K562 (cell line): ENCODE data around the gene SCPEP1. TPM values are rescaled to one million over a fixed set of nuclear protein-coding genes. Genes with fewer than 3 reads are reported as not detected.

Source experiments
- ADNP ChIP-seq: fragments of 200-800 bp; sonication (Bioruptor generic); IDR thresholded peaks from 2 replicates; pipeline ENCODE4 v1.6.1; 2016; ENCODE audit warnings: missing genetic modification characterization, missing compliant biosample characterization
- BRD9 ChIP-seq: fragments of 450-650 bp; IDR thresholded peaks from 2 replicates; pipeline ENCODE4 v1.6.1; 2018; ENCODE audit warnings: low read depth; ENCODE audit not compliant: partially characterized antibody
- CREM ChIP-seq: IDR thresholded peaks from 2 replicates; pipeline ENCODE4 v1.6.1; 2014; ENCODE audit warnings: antibody characterized with exemption, low read depth
- HDAC1 ChIP-seq, 2 experiments: fragments of 450-650 bp; IDR thresholded peaks; 2 replicates each; pipeline ENCODE4 v1.6.1; 2016 to 2017; ENCODE audit warnings: inconsistent platforms in 1 of 2, mild to moderate bottlenecking in 1 of 2, moderate library complexity in 1 of 2
- HDAC6 ChIP-seq: IDR thresholded peaks from 2 replicates; pipeline ENCODE4 v1.6.1; 2012; ENCODE audit warnings: low read depth, mild to moderate bottlenecking, control low read depth, inconsistent platforms, low read length, moderate library complexity
- HIVEP1 ChIP-seq: fragments of 250-450 bp; sonication (Bioruptor Pico); IDR thresholded peaks from 2 replicates; pipeline ENCODE4 v1.4.0; 2020; ENCODE audit warnings: mild to moderate bottlenecking
- ILF3 ChIP-seq: fragments of 450-650 bp; IDR thresholded peaks from 2 replicates; pipeline ENCODE4 v1.6.1; 2018; ENCODE audit warnings: antibody characterized with exemption, mild to moderate bottlenecking, moderate library complexity, borderline replicate concordance
- MAFK ChIP-seq: IDR thresholded peaks from 2 replicates; pipeline ENCODE4 v1.6.1; 2011; ENCODE audit warnings: low read length, improper control_type of control experiment
- MBD2 ChIP-seq: sonication (generic); IDR thresholded peaks from 2 replicates; pipeline ENCODE4 v1.6.1; 2016; ENCODE audit warnings: low read depth, borderline replicate concordance
- PTTG1 ChIP-seq: fragments of 450-650 bp; IDR thresholded peaks from 2 replicates; pipeline ENCODE4 v1.6.1; 2016; ENCODE audit warnings: low read depth, mild to moderate bottlenecking, missing genetic modification characterization, missing compliant biosample characterization
- SMARCA4 ChIP-seq: fragments of 450-650 bp; IDR thresholded peaks from 2 replicates; pipeline ENCODE4 v1.6.1; 2016
- SREBF1 ChIP-seq: fragments of 150-350 bp; IDR thresholded peaks from 2 replicates; pipeline ENCODE4 v1.6.1; 2014; ENCODE audit warnings: antibody characterized with exemption, low read depth, low read length, borderline replicate concordance
- STAT5A ChIP-seq: IDR thresholded peaks from 2 replicates; pipeline ENCODE4 v1.6.1; 2012; ENCODE audit warnings: low read length, inconsistent platforms, borderline replicate concordance
- TCF7 ChIP-seq: sonication (generic); IDR thresholded peaks from 2 replicates; pipeline ENCODE4 v1.6.1; 2016; ENCODE audit warnings: antibody characterized with exemption, borderline replicate concordance
- ZNF165 ChIP-seq: fragments of 250-450 bp; sonication (Bioruptor Pico); IDR thresholded peaks from 2 replicates; pipeline ENCODE4 v1.4.0; 2020; ENCODE audit warnings: borderline replicate concordance
- ZNF589 ChIP-seq: fragments of 200-800 bp; sonication (Bioruptor generic); IDR thresholded peaks from 2 replicates; pipeline ENCODE4 v1.6.1; 2016; ENCODE audit warnings: low read depth, missing genetic modification characterization, missing compliant biosample characterization
- polyA plus RNA-seq, 8 experiments: library from polyadenylated mRNA; depleted of rRNA in 4 of 8; stranded (reverse) in 5 of 8; unstranded in 3 of 8; fragments of >200 nt; fragmentation: Nextera tagmentation in 2 of 8; fragmentation: Illumina TruSeq in 1 of 8; extraction: Ambion mirVana in 2 of 8; extraction: Trizol in 1 of 8; gene quantifications; 2 replicates each; pipeline versions ENCODE4 v1.2.1 to v1.2.3, GENCODE V29; 2011 to 2014; ENCODE audit warnings: inconsistent platforms in 1 of 8, missing spikeins in 1 of 8
- total RNA-seq, 7 experiments: library from RNA; depleted of rRNA in 6 of 7; stranded (reverse); fragments of >200 nt in 6 of 7; fragmentation: Illumina TruSeq in 2 of 7; extraction: Trizol in 2 of 7; gene quantifications; 2 replicates each; pipeline versions ENCODE4 v1.2.1 to v1.2.3, GENCODE V29; 2011 to 2021; ENCODE audit warnings: low replicate concordance in 1 of 7
- TF ChIP-seq, protein P1 (sequence below): sonication (generic); formaldehyde crosslinking; IDR thresholded peaks from 2 replicates; pipeline ENCODE4 v1.8.0; 2023; ENCODE audit warnings: missing genetic modification reagents, mild to moderate bottlenecking, borderline replicate concordance
- TF ChIP-seq, protein P2 (sequence below): sonication (generic); formaldehyde crosslinking; IDR thresholded peaks from 2 replicates; pipeline ENCODE4 v1.8.0; 2022; ENCODE audit warnings: mild to moderate bottlenecking, missing genetic modification reagents, borderline replicate concordance
- TF ChIP-seq, protein P3 (sequence below): fragments of 250-450 bp; sonication (Bioruptor Pico); IDR thresholded peaks from 2 replicates; pipeline ENCODE4 v1.8.0; 2021; ENCODE audit warnings: mild to moderate bottlenecking, moderate library complexity

Gene SCPEP1
- total and polyA plus RNA-seq, 9 of the 15 experiments (the other 6 are each of a cell fraction or from before 2014, with no cell fraction given), result 5.1 to 14.8 (median 7.2) TPM

DNA sequence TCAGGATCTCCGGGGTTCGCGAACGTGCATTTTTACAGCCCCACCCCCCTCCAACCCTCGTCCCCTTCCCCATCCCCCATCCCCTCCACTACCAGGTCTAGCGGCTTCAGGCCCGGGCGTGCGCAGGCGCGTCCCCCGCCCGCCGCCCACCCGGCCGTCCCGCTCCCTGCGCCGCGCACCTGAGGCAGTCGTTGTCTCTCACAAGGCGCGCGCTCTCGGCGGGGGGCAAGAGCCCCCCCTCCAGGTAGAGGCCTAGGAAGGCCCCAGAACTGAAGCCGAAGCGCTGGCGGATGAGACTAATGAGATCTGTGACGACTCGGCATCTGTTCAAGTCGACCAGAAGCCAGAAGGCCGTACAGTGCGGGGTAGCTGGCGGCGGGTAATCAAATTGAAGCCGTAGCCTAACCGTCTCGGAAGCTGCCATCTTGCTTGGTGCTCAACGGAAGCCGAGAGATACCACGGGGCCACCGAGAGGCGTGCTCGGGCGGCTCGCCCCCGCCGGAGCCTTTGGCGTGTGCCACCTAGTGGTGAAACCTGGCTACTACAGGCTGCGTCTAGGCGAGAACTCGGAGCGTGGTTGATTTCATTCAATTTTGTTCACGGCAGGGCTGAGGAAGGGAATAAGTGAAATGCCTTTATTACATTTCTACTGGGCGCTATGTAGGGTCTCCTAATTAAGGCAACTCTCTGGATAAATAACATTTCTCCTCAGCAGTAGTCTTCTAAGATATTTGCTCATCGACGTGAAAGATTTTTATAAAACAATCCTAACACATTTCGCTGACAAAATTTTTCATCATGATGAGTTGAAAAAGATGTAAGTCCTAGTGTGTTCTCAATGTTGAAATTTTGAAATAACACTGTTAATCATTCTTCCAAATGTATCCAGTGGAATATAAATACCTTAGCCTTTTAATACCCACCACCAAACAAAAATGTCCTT lies 17.1 kb upstream of the SCPEP1 start, which contains the start of gene COIL (continued):
- TF ChIP-seq, protein P1, sequence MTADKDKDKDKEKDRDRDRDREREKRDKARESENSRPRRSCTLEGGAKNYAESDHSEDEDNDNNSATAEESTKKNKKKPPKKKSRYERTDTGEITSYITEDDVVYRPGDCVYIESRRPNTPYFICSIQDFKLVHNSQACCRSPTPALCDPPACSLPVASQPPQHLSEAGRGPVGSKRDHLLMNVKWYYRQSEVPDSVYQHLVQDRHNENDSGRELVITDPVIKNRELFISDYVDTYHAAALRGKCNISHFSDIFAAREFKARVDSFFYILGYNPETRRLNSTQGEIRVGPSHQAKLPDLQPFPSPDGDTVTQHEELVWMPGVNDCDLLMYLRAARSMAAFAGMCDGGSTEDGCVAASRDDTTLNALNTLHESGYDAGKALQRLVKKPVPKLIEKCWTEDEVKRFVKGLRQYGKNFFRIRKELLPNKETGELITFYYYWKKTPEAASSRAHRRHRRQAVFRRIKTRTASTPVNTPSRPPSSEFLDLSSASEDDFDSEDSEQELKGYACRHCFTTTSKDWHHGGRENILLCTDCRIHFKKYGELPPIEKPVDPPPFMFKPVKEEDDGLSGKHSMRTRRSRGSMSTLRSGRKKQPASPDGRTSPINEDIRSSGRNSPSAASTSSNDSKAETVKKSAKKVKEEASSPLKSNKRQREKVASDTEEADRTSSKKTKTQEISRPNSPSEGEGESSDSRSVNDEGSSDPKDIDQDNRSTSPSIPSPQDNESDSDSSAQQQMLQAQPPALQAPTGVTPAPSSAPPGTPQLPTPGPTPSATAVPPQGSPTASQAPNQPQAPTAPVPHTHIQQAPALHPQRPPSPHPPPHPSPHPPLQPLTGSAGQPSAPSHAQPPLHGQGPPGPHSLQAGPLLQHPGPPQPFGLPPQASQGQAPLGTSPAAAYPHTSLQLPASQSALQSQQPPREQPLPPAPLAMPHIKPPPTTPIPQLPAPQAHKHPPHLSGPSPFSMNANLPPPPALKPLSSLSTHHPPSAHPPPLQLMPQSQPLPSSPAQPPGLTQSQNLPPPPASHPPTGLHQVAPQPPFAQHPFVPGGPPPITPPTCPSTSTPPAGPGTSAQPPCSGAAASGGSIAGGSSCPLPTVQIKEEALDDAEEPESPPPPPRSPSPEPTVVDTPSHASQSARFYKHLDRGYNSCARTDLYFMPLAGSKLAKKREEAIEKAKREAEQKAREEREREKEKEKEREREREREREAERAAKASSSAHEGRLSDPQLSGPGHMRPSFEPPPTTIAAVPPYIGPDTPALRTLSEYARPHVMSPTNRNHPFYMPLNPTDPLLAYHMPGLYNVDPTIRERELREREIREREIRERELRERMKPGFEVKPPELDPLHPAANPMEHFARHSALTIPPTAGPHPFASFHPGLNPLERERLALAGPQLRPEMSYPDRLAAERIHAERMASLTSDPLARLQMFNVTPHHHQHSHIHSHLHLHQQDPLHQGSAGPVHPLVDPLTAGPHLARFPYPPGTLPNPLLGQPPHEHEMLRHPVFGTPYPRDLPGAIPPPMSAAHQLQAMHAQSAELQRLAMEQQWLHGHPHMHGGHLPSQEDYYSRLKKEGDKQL (CRISPR knock-in tag), result no peak
- peak; percentile 49; the same call in 1 of the 2 replicates for TF ChIP-seq CREM
- peak; percentile 42; the same call in 1 of the 2 replicates for TF ChIP-seq STAT5A
- TF ChIP-seq, protein P2, sequence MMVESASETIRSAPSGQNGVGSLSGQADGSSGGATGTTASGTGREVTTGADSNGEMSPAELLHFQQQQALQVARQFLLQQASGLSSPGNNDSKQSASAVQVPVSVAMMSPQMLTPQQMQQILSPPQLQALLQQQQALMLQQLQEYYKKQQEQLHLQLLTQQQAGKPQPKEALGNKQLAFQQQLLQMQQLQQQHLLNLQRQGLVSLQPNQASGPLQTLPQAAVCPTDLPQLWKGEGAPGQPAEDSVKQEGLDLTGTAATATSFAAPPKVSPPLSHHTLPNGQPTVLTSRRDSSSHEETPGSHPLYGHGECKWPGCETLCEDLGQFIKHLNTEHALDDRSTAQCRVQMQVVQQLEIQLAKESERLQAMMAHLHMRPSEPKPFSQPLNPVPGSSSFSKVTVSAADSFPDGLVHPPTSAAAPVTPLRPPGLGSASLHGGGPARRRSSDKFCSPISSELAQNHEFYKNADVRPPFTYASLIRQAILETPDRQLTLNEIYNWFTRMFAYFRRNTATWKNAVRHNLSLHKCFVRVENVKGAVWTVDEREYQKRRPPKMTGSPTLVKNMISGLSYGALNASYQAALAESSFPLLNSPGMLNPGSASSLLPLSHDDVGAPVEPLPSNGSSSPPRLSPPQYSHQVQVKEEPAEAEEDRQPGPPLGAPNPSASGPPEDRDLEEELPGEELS (CRISPR knock-in tag), result no peak
- TF ChIP-seq, protein P3, sequence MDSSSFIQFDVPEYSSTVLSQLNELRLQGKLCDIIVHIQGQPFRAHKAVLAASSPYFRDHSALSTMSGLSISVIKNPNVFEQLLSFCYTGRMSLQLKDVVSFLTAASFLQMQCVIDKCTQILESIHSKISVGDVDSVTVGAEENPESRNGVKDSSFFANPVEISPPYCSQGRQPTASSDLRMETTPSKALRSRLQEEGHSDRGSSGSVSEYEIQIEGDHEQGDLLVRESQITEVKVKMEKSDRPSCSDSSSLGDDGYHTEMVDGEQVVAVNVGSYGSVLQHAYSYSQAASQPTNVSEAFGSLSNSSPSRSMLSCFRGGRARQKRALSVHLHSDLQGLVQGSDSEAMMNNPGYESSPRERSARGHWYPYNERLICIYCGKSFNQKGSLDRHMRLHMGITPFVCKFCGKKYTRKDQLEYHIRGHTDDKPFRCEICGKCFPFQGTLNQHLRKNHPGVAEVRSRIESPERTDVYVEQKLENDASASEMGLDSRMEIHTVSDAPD, result no peak
- no peak for TF ChIP-seq ZNF165 (CRISPR knock-in tag)
- TF ChIP-seq HIVEP1, result no peak
- TF ChIP-seq HDAC1 (IDR thresholded peaks at IDR 0.05), result peak in 1 of 2 experiments; percentile 60; a peak in 2 of 4 replicates
- no peak for TF ChIP-seq ADNP
- peak; percentile 14; the same call in 1 of the 2 replicates for TF ChIP-seq MBD2
- no peak for TF ChIP-seq HDAC6
- no peak for TF ChIP-seq MAFK
- TF ChIP-seq ZNF589 (CRISPR knock-in tag), result no peak
- no peak for TF ChIP-seq BRD9
- TF ChIP-seq TCF7, result no peak
- peak; percentile 29; the same call in 1 of the 2 replicates for TF ChIP-seq ILF3
- no peak for TF ChIP-seq SREBF1
- no peak for TF ChIP-seq SMARCA4
- no peak for TF ChIP-seq PTTG1 (tag)
